Astrocyte of the spinal cord (primary cell): ENCODE results near the gene CRB2.

ENCODE experiments used
- DNase-seq: peaks from one replicate; pipeline ENCODE4 v3.0.0; 2011; ENCODE audit warnings: low read depth, low spot score
- H3K4me3 ChIP-seq: 2 replicates; pipeline ENCODE4 v1.5.1; 2011; ENCODE audit warnings: low read depth, mild to moderate bottlenecking, low read length, moderate library complexity
- in situ Hi-C: cut with HindIII; loops from 2 replicates; pipeline ENCODE4 v1.10.0; 2017; ENCODE audit warnings: low sequenced_read_pairs
- TF ChIP-seq, protein P1 (sequence below): IDR thresholded peaks from 2 replicates; pipeline ENCODE4 v1.5.1; 2012; ENCODE audit warnings: low read depth, mild to moderate bottlenecking, low read length, inconsistent platforms

Gene CRB2

DNA sequence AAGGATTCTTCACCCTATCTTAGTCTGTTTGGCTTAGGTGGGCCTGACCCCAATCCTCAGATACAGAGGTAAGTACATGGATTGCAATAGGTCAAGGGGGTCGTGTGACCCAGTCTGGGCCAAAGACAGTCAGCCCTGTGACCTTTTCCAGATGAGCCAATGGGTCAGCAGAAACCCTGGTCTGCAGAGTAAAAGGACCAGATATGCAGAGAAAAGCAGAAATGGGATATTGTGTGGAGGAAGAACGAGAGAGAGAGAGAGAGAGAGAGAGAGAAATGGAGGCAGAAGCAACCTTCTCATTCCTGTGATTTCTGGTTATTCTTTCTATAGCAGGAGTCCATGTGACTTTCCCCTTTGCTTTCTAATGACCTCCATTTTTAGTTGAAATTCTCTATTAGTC is 40.4 kb upstream of the CRB2 start:
- TF ChIP-seq, protein P1, sequence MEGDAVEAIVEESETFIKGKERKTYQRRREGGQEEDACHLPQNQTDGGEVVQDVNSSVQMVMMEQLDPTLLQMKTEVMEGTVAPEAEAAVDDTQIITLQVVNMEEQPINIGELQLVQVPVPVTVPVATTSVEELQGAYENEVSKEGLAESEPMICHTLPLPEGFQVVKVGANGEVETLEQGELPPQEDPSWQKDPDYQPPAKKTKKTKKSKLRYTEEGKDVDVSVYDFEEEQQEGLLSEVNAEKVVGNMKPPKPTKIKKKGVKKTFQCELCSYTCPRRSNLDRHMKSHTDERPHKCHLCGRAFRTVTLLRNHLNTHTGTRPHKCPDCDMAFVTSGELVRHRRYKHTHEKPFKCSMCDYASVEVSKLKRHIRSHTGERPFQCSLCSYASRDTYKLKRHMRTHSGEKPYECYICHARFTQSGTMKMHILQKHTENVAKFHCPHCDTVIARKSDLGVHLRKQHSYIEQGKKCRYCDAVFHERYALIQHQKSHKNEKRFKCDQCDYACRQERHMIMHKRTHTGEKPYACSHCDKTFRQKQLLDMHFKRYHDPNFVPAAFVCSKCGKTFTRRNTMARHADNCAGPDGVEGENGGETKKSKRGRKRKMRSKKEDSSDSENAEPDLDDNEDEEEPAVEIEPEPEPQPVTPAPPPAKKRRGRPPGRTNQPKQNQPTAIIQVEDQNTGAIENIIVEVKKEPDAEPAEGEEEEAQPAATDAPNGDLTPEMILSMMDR, result no peak
- in situ Hi-C loops, result no loop called here
- no peak for DNase-seq
- H3K4me3 ChIP-seq, result no peak overlapping the region

DNA sequence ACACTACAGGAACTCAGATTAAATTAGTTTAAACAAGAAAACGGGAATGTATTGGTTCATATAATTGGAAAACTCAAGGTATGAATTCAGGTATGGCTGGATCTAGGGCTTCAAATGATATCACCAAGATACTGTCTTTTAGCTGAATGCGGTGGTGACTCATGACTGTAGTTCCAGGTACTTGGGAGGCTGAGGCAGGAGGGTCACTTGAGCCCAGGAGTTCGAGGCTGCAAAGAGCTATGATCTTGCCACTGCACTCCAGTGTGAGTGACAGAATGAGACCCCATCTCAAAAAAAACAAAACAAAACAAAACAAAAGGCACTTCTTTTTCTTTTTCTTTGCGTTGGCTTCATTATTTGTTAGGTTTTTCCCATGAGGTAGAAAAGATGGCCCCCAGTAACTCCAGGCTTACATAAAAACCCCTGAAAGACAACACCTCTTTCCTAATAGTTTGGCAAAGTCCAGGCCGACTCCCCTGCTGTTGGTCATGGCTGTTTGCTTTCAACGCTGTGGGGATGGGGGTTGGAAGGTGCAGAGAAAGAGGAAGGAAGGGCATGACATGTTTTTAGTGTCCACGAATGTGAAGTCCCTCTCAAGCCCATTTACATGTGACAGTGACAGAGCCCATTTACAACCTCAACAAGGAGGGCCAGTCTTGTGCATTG is 39.8 kb upstream of the CRB2 start:
- DNase-seq, result no peak
- TF ChIP-seq, protein P1, result no peak
- in situ Hi-C loops, result no loop called here
- no peak overlapping the region for H3K4me3 ChIP-seq

DNA sequence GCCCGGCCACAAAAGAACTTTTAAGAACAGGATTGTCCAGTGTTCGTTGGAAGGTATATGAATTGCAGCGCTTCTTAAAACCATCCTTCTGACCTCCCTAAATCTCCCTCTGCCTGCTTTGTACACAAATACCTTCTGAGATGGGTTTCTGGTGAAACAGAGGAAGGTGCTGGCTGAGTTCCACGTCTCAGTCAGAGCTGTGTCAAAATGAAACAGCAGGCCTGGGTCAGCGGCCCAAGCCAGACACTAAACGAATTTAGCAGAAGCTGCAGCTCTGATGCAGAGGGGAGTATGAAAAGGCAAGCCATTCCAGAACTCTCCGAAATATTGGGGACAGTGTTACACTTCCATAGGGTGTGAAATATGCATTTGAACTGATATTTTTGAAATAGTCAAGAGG is 37.8 kb upstream of the CRB2 start:
- DNase-seq, result no peak
- in situ Hi-C loops, result no loop called here
- TF ChIP-seq, protein P1, result no peak
- H3K4me3 ChIP-seq, result no peak overlapping the region

DNA sequence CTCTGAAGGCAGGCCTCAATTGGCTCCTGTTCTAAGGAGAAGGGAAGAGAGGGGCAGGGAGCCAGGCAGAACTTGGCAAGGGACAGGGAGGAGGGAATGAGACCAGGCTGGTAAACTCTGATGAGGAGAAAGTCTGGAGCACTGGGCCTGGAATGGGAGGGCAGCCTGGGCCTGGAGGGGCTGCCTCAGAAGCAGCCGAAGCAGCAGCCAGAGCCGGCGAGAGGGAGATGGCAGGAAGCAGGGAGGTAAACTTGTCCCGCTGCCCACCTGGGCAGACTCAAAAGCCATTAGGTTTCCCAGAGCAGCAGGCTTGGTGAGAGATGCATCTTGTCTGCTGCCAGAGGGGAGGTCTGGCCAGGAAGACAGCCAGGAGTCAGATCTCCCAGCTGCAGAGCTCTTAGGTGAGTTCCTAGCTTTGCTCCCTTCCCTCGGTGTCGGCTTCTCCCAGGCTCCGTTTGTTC is 37.0 kb upstream of the CRB2 start:
- H3K4me3 ChIP-seq, result no peak overlapping the region
- DNase-seq, result no peak
- TF ChIP-seq, protein P1, result no peak
- in situ Hi-C loops, result no loop called here

DNA sequence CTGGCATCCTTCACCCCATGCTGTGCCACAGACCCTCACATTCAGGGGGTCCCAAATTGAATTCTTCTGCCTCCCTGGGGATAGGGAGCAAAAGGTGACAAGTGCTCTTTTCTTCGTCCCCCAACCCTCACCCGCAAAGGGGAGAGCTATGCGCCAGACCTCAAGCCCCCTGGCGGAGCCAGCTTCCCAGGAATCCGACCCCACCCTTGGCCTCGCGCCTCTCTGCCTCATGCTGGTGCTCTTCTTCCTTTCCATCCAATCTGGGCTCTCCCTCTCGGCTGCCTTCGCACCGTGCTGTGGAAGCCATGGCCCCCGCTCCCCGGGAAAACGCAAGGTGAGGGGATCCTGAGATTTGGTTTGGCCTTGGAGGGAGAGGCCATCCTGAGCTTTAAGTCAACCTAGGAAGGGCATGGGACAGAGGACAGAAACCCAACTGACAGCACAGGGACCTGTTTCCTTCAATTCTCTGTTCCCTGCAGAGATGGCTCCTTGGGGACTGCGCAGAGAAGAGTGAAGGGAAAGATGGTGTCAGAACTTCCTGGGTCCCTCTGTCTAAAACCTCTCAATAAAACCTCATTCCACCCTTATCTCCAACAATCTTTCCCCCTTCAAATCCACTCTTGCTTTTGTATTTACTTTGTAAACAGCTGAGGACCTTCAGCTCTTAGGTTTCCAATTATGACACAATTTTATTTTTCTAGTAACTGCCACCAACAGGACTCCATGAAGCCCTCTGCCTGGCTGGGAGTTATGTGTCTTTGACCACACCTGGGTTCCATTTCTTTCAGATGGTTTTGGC is 36.3 kb upstream of the CRB2 start:
- in situ Hi-C loops, result no loop called here
- H3K4me3 ChIP-seq, result no peak overlapping the region
- TF ChIP-seq, protein P1, result no peak
- DNase-seq, result no peak

DNA sequence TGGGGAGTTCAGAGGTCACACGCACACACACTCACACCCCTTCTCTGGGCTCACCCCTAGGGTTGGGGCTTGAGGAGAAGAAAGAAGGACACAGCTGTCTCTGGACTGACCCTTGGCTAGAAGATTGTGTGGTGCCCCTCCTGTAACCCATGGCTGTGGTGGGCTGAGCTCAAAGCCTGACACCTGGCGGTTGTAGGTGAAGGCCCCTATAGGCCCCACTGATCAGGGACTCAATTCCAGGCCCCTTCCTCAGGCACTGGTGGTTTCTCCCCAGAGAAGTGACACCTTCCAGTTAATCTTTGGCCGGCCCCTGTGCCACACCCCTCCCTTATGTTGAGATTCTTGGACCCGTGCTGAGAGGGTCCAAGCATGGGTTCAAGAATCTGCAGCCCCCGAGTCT is 35.2 kb upstream of the CRB2 start:
- in situ Hi-C loops, result no loop called here
- no peak overlapping the region for H3K4me3 ChIP-seq
- TF ChIP-seq, protein P1, result no peak
- no peak for DNase-seq
